ENCODE results near the gene SGIP1.

GRCh38 chr1:66692681-66693080, 158.7 kb downstream of the SGIP1 start:
- TF ChIP-seq MAX (IDR thresholded peaks at IDR 0.05), result no peak
- TF ChIP-seq YY1 (IDR thresholded peaks at IDR 0.05; ENCODE audit: low read depth), result no peak
- TF ChIP-seq REST (IDR thresholded peaks at IDR 0.05; ENCODE audit: low read depth), result no peak
- TF ChIP-seq CEBPB (IDR thresholded peaks at IDR 0.05), result no peak
- no peak for TF ChIP-seq EGR1 (IDR thresholded peaks at IDR 0.05)
- TF ChIP-seq EP300 (IDR thresholded peaks at IDR 0.05; ENCODE audit: borderline replicate concordance), result no peak
- no peak for TF ChIP-seq CREB1 (IDR thresholded peaks at IDR 0.05; ENCODE audit: low read depth)
- TF ChIP-seq RAD21 (IDR thresholded peaks at IDR 0.05; ENCODE audit: low read depth), result no peak
- no peak for TF ChIP-seq TCF12 (IDR thresholded peaks at IDR 0.05; ENCODE audit: low read depth)
